GM19397 (cell line): ENCODE results near the gene NAB2.
"Not testable (repeated sequence)": the region's sequence is repeated elsewhere in the genome, so short reads cannot be mapped to it uniquely, and the experiment has no call there.

ENCODE experiments used
- ATAC-seq: cut with Tn5 transposase; IDR thresholded peaks from one replicate; pipeline ENCODE4 v1.9.1; 2021; ENCODE audit warnings: mild to moderate bottlenecking, moderate library complexity; ENCODE audit not compliant: unreplicated experiment

Gene NAB2

DNA sequence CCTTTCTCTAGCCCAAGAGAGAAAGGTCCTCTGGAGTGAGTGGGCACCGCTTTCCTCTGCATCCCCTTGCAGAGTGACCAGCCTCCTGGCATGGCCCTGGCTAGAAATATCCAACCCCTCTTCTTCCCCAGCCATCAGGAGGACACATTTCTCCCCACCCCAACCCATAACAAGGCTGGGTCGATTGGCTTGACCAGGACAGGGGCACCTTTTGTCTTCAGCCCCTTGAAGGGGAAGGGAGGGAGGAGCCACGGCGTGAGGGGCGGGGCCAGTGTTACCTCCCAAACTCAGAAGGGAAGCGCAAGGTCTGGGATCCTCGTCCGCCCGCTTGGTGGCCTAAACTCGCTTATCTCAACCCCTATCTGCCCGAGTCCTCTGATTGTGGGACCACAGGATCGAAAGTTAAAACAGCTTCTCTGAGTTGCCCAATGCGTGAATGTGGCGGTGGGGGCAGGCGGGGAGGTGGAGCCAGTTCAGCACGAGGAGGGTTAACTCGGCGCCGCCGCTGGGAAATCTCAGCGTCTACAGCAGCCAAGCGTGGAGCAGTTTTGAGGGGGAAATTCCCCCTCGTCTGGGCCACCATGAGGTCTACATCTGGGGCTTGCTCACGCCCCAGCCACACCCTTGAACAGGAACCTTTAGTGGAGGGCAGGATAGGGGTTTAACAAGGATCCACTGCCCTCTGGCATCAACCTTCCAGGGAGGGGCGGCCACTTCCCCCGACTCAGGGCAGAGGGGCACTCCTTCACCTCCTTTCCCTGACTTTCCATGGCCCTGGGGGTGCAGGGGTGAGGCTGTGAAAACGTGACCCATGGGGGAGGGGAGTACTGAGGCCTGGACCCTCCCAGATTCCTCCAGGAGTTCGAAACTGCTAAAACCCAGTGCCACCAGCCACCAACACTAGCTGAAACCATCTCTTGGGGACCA lies 21.5 kb downstream of the NAB2 start:
- ATAC-seq = peak; percentile 42

DNA sequence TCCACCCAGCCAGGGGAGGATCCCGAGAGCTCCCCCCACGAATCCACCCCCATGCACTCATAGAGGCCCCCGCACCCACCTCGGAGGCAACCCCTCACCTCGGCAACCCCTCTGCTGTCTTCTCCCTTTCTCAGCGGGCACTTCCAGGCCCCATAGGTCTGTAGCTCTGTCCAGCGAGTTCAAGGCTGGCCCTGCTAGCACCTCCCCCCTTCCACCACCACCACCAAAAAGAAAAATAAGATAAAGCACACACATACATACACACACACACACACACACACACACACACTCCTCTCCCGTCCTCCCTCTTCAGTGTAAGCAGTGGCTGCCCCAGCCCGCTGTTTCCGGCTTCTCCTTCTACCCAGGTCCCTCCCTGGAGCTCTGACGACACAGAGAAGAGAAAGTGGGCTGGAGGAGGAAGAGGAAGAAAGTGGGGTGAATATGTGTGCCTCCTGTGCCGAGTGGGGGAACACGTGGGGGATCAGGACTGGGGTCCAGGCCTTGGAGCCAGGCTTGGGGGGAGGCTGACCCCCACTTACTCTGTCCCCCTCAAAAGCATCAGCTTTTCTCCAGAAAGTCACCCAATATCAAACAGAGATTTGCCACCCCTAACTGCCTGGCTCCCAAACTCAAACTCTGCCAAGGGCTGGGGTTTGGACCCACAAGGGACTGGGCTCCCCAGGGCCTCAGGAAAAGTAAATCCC lies 22.3 kb downstream of the NAB2 start, which contains the start of gene STAT6:
STAT6 (minus strand) TSS at position 332 of the 704 bp plus-strand sequence. CDS start 3,084 bp downstream, outside the sequence.
- ATAC-seq = peak; percentile 50

- ATAC-seq = peak; percentile 56
These were observed 23.8 kb downstream of the NAB2 start for GRCh38 chr12:57112492-57113294.

DNA sequence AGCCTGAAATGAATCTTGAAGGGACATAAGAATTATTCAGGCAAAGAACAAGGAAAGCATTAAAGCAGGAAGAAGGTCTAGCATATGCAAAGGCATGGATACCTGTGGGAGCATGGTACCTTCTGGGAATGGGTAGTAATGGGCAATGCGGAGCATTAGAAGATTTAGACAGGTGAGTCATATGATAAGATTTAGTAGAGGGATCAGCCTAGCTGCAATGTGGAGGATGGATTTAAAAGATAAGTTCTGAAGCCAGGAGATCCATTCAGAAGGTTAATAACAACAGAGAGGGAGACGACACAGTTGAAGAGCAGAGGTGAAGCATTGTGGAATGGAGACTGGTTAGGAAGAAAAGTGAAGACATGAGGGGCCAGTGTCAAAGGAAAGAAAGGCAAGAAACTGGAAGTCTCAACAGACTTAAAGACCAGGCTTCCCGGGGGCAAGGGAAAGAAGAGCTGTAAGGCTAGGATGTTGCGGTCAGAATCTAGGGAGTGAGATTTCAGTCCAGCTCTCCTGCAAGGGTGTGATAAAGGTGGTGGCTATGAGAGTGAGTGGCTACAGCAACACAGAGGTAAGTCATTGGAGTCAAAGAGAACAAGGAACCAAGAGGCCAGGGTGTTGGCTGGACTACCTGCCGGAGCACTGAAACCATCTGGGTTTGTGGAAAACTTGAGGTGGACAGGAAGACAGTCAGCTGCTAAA lies 27.8 kb downstream of the NAB2 start:
- ATAC-seq = no peak

DNA sequence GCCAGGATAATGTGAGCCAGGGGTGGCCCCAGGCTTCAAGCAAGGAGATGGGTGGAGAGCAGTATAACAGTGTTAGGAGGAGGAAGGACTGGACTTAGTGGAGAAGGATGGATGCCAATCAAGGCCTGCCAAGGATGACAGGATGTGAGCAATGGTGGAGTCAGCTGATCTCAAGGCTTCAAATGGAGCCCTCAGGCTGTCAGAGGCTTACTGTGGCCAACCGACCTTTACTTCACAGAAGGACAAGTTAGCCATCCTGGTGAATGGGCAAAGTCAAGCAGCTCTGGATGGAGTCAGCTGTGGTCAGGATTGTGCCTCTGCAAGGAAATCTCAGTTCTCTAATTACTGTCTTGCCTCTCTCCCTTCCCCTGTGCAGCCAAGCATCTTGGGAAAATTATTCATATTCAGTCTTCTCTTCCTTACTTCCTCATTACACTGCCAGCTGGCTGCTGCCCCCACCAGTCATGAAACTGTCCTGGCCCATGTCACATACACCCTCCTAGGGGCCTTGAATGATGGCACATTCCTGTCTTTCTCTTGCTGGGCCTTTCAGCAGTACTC lies 29.9 kb downstream of the NAB2 start:
- ATAC-seq = no peak

- ATAC-seq = no peak
These were observed 30.6 kb downstream of the NAB2 start for GRCh38 chr12:57119294-57120085.

- not testable (repeated sequence) for ATAC-seq
These were observed 31.8 kb downstream of the NAB2 start for GRCh38 chr12:57120718-57121117.

- no peak for ATAC-seq
These were observed 34.9 kb downstream of the NAB2 start for GRCh38 chr12:57123813-57124212.

DNA sequence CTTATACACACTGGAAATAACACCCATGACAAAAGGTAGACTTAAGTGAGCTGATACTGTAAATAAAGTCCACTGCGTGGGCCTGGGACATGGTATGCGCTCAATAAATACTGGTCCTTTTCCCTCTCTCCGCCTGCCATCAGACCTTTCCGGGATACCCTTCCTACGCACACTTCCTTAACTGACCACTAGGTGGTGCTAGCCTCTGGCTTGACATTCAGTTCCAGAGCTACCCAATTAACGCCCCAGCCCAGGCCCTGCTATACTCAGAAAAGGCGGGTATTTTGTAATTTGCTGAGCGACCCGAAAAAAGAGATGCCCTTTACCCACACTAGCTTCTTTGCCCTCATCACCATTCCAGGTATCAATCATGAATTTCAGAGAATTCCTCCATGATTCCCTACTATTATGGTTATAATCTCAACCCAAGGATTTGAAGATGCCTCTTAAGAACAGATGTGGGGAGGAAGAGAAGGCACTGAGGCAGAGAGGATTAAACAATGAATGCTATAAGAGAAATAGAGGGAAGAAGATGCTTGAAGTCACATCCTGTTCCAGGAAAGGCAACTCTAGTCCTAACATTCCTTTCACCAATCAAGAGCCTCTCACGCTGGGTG lies 35.5 kb downstream of the NAB2 start:
- no peak for ATAC-seq

DNA sequence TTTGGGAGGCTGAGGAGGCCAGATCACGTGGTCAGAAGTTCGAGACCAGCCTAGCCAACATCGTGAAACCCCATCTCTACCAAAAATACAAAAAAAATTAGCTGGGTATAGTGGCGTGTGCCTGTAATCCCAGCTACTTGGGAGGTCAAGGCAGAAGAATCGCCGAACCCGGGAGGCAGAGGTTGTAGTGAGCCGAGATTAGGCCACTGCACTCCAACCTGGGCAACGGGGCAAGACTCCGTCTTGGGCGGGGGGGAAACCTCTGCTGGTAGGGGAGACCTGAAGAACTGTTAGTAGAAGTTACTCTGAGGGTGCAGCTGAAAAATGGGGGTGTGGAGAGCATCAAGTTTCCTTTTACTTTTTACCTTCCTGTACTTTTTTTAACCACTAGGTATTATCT lies 37.1 kb downstream of the NAB2 start:
- ATAC-seq = no peak

GRCh38 chr12:57126561-57126960 lies 37.6 kb downstream of the NAB2 start:
- no peak for ATAC-seq

DNA sequence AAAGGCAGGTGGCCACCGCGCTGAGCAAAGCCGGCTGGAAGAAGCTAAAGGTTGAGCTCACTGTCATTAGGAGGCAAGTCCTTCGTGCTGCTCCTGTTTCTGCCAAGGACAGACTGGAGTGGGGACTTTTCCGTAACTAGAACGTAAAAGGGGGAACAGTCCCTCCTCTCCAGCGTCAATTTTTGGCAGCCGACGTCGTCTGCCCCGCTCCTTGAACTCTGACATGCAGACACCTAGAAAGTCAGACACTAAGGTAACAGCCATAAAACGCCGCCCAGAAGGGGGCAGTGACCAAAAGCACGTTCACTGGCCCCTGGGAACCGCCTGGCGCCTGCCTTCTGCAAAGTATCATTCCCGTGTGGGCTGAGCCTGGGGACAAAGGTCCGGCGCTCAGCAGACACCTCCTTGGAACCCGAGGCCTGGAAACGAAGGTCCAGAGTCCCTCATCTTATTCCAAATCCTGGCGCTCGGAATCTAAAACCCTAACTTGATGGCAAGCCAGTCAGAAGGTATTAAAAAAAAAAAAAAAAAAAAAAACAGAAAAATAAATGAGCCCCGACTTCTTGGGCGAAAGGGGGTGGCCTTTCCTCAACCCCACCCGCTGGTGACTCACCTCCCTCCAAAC lies 38.3 kb downstream of the NAB2 start:
- ATAC-seq = no peak

GRCh38 chr12:57127726-57128518 lies 39.0 kb downstream of the NAB2 start, which contains the start of gene LRP1:
TSS of gene LRP1 (plus strand) at chr12:57128483. CDS start at chr12:57128965, 482 bp downstream.
- no peak for ATAC-seq

GRCh38 chr12:57128519-57129247 lies 39.8 kb downstream of the NAB2 start:
- ATAC-seq = no peak

- ATAC-seq = no peak
These were observed 40.5 kb downstream of the NAB2 start for GRCh38 chr12:57129321-57129842.

- ATAC-seq = no peak
These were observed 41.0 kb downstream of the NAB2 start for GRCh38 chr12:57129889-57130288.

DNA sequence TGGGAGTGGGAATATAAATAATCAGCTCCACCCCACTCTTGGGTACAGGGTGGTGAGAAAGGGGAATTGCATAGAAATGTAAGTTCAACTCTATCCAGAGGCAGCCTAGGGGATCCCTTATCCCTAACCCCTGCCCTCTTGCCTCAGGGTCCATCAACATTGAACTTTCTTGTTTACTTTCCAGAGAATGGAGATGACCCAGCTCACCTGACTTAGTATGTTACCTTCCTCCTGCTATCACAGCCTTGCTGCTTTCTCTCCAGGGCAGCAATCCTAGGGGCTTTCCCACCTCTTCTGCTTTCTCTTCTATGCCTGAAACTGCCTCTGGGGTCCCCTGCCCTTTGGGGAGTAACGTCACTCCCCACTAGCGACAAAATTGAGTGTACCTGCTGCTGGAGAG lies 42.0 kb downstream of the NAB2 start:
- ATAC-seq = no peak
